GM21526 (cell line): Measurements from ENCODE around the gene MYD88.
A peak's percentile ranks its signal among the peaks of the same experiment; 100 is the strongest.

ENCODE experiments used
- ATAC-seq: cut with Tn5 transposase; IDR thresholded peaks from one replicate; pipeline ENCODE4 v1.9.1; 2021; ENCODE audit warnings: moderate library complexity; ENCODE audit not compliant: unreplicated experiment, low FRiP score

Gene MYD88

DNA sequence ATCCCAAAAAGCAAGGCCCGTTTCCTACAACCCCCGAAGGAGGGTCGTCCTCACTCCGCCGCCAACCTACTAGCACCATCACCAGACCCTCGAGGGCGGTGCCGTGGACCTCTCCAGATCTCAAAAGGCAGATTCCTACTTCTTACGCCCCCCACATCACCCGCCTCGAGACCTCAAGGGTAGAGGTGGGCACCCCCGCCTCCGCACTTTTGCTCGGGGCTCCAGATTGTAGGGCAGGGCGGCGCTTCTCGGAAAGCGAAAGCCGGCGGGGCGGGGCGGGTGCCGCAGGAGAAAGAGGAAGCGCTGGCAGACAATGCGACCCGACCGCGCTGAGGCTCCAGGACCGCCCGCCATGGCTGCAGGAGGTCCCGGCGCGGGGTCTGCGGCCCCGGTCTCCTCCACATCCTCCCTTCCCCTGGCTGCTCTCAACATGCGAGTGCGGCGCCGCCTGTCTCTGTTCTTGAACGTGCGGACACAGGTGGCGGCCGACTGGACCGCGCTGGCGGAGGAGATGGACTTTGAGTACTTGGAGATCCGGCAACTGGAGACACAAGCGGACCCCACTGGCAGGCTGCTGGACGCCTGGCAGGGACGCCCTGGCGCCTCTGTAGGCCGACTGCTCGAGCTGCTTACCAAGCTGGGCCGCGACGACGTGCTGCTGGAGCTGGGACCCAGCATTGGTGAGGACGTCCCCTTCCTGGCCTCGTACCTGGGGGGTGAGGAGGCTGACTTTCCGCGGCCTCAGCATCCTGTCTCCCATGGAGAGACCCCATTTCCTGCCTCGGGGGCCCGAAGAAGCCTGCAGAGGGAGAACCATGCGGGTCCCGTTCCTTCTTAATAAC lies at the start of gene MYD88:
MYD88 (plus strand) TSS at position 313 of the 842 bp plus-strand sequence; CDS start at position 353, 40 bp downstream.
- peak; percentile 35 for ATAC-seq

DNA sequence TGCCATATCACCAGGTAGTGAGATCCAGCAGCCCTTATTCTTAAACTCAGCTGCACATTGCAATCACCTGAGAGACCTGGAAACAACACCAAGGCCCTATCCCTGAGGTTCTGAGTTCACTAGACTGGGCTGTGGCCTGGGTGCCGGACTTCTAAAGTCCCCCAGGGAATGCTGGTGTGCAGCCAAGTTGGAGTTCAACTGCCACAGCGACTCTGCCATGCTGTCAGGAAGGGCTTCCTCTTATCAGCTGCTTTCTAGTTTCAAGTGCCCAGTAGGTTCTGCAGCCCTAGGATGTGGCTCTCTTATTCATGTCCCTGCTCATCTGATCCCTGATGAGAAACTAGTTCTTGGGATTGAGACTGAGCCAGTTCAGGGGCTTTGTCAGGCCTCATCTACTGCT lies 49.3 kb upstream of the MYD88 start:
- ATAC-seq, result no peak

DNA sequence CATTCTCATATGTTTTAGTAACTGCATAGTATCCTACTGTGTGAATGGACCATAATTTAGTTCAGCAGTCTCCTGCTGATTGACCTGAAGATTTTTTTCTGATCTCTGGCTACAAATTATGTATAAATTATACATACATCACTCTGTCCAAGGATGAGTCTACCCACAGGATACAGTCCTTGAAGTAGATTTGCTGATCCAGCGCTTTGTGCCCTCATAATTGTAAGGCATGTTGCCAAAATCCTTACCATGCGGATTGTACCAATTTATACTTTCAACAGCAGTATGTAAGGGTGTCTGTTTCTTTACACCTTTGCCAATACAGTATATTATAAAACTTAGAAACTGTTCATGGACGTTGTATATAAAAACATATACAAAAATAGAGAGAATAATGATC lies 48.0 kb upstream of the MYD88 start:
- ATAC-seq, result no peak

DNA sequence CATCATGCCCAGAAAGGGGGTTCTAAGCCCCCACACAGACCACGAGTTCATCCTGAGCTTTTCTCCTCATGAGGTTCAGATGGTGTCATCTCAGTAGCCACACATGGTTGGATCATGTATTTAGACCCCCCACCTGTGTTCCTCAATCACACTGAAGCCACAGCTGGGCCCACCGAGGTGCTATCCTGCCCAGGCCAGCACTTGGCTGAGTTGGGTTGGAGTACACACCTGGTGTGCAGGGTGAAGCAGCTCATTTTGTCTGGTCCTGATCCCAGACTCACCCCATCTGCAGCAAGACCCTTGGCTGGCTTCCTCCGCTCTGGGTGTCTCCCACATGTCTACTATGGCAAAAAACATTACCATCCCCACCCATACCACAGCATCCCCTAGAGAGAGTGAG lies 43.5 kb upstream of the MYD88 start:
- ATAC-seq, result no peak

DNA sequence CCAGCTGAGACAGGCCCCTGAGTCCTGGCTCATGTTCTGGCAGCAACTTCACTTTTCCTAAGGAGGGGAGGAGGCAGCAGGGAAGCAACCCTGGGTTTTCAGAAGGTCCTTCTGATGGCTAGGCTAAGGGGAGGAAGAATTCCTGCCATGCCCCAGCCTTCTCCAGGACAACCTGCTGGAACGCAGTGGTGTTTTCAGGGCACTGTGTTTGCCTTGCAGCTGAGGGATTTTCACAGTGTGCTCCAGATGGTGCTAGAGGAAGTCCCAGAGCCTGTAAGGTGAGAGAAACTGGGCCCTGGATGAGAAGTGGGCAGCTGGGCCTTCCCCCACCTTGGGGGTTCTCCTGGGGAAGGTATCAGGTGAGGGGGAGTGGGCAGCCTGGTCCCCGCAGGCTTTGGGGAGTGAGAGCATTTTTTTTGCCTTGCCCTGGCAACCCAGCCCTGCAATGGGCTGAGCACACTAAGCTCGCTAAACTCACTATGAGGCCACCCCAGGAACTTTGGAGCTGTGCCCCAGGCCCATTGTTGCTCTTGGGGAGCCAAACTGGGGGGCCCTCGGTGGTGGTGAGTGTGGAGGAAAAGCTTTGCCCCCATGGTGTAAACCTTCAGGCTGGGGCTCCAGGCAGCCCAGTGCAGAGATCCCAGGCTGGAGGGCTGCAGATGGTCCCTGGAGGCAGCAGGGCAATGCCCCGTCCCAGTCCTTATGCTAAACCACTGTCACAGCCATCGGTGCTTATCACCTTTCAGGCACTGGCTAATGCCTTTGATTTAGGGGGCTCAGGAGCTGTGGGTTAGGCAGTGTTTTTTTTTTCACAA lies 42.6 kb upstream of the MYD88 start:
- no peak for ATAC-seq

DNA sequence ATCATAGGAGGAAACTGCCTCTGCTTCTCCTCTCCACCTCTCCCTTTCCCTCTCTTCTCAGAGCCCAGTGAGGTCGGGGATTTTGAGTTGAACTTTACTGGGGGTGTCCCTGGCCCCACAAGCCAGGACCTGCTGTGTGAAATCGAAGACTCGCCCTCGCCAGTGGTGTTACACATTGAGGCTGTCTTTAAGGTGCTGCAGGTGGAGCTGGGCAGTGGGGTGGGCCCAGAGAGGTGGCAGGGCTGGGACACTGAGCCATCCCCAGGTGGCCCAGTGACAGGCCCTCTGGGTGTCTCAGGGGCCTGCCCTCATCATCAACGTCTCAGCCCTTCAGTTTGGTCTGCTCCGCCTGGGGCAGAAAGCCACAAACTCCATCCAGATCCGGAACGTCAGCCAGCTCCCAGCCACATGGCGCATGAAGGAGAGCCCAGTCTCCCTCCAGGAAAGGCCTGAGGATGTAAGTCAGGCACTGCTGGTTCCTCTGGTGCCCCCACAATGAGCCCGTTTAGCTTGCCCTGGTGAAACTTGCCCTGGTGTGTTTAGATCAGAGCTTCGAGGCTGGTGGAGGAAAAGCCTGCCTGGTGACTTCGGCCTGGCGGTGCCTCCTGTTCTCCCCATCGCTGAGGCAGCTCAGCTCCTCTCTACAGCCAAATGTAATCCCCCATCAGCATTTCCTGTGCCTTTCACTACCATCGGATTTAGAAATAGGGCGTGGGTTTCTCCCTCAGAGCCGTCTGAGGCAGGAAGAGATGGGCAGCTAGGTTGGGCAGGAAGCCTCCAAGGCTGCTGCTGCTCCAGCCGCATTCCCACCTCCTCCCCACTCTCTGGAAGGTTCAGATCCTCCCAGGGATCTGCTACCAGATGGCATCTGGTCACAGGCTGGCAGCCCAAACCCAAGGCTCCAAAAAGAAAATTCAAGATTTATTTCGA lies 40.8 kb upstream of the MYD88 start:
- no peak for ATAC-seq

DNA sequence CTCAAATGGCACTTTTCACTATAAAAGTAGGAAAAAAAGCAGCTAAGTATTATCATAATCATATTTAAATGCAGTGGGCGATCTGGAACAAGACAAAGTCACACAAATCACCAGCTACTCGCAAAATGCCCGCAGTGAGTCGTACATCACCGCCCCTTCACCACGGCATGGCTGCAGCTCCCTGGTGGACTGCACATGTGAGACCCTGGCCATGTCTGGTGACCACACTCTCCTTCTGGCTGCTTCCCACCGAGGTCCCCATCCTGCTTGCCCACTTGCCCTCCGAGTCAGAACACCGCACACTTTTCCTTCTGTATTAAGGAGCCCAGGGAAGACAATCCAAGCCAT lies 40.1 kb upstream of the MYD88 start:
- no peak for ATAC-seq

DNA sequence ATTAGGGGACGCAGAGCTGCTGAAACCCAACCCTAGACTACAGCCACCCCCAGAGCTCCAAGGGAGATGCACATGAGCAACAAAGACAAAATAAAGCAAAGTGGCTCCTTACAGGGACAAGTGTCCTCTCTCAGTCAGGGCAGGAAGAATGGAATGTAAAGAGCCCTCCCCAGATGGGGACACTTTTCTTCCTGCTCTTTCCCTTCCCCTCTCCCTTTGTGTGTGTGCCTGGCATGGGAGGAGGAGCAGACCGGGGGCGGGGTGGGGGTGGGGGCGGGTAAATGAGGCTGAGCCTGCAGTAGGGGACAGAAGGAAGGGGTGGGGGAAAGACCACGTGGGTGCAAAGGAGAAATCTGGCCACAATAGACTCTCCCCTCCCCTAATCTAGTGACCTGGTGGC lies 38.9 kb upstream of the MYD88 start:
- ATAC-seq, result no peak

DNA sequence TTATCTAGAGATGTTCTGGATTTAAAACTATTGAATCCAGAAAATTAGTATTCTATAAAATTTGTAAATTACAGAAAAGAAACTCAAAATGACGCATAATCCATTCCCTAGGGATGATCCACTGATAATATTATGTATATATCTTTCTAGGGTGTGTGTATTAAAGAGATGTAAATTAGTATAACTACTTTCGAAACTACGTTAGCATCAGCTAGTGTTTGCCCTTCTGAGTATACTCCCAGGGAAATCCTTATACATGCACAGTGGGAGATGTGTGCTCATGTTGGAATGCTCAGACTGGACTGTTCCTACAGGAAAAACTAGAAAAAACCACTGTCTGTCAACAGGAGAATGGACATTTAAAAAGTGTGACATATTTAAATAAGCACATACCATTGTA lies 38.0 kb upstream of the MYD88 start:
- ATAC-seq, result no peak

DNA sequence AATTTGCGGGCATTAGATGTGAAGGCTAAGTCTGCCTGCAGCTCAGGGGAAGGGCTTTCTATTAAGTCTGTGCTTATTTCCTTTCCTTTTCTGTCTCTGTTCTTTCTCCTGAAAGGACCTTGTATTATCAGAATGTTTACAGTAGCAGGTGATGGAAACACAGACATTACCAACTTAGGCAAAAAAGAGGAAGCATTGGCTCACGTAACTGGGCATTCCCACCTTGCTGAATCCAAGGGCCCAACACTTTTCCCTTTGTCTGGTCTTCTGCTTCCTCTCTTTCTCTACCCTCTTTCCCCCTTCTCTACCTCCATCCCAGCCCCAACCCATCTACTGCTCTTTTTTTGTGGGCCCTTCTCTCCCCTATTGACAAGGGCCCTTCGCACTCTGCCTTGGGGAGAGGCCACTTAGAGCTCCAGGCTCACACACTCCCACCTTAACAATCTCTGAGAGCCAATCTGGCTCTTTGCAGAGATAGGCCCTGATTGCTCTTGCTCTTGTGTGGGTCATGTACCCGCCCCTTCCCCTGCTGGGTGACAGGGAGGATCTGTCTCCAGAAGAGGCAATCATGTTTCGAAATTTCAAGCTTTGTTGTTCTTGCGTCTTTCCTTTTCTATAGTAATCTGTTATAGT lies 36.5 kb upstream of the MYD88 start:
- ATAC-seq, result no peak

DNA sequence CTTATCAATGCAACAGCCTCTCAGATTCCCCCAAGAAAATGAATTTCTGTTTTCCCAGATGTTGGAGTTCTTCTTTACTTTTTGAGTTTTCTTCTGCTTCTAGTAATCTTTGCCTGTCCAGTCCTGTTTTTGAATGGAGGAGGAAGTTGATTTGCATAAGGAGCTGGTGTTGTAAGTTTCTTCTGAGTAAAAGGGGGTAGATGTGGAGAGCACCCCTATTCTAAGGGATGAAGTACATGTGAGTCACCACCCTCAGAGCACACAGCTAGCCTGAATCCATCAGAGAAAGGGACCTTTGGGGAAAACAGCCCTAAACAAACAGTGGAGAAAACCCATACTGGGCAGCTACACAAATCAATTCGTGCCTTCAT lies 36.0 kb upstream of the MYD88 start:
- ATAC-seq, result no peak

DNA sequence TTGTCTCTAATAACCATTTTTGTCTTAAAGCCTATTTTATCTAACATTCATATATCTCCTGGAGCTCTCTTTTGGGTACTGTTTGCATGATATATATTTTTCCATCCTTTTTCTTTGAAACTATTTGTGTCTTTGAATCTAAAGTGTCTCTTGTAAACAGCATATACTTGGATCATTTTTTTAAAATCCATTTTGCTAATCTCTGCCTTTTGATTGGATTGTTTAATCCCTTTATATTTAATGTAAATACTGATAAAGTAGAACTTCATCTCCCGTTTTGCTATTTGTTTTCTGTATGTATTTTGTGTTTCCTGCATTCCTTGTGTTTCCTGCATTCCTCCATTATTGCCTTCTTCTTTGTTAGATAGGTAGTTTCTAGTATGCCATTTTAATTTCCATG lies 32.9 kb upstream of the MYD88 start:
- no peak for ATAC-seq

DNA sequence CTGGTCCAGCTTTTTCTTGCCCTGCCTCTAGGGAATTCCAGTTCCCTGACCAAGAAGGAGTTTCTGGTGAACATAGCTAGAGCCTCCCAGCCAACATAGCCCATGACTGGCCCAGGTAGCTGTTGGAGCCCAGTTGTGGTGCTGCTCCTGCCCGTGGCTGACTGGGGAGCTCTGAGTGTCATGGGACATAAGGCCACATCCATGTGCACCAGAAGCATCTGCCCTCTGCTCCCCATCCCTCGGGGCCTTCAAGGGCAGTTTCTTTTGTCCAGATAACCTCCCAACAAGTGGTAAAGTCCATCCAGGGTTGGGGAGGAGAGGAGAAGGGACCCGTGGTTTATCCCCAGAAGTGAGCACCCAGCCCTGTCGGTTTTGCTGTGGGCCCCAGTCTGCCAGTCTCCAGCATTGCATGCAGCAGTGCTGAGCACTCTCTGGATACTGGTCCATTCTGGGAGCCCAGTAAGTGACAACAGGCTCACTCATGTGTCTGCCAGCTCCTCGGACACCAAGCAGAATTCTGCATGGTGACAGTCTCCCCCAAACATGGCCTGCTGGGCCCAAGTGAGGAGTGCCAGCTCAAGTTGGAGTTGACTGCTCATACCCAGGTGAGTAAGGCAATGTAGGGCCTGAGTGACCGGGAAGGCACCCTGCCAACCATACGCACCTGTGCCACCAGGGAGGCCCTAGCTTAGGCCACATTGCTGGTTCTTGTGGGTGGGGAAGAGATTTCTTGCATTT lies 30.4 kb upstream of the MYD88 start:
- no peak for ATAC-seq

DNA sequence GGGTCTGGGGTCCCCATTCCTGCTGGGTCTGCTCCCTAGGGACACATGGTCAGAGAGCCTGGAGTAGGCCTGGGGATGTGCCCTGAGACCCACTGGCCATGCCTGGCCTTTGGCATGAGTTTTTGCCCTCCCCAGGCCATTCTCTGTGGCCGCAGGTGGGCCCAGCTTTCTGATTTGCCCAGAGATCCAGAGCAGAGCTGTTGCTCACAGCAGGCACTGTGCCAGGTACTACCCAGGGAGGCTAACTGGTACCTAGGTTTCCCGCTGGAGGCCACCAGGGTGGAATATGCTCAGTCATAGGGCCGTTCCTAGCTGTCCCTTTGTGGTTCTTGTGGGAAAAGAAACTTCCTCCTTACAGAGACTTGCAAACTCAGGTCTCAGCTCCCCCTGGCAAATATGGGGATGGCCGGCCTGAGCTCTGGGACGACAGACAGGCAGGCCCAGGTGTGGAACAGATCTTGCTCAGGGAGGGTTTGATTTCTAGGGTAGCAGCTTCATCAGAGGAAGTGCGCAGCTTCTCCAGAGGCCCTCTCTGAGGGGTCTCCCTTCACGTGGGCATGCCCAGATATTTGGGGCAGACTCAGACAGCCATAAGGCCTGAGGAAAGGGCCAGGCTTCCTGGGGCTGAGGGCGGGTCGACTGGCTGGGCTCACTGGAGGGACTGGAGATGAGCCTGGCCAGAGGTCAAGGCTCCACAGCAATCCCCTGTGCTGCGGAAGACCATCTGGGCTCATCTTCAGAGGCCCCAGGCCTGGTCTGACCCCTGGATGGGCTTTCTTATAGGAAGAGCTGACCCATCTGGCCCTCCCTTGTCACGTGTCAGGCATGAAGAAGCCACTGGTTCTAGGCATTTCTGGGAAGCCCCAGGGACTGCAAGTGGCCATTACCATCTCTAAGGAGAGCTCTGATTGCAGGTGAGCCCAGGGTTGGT lies 29.5 kb upstream of the MYD88 start:
- no peak for ATAC-seq

DNA sequence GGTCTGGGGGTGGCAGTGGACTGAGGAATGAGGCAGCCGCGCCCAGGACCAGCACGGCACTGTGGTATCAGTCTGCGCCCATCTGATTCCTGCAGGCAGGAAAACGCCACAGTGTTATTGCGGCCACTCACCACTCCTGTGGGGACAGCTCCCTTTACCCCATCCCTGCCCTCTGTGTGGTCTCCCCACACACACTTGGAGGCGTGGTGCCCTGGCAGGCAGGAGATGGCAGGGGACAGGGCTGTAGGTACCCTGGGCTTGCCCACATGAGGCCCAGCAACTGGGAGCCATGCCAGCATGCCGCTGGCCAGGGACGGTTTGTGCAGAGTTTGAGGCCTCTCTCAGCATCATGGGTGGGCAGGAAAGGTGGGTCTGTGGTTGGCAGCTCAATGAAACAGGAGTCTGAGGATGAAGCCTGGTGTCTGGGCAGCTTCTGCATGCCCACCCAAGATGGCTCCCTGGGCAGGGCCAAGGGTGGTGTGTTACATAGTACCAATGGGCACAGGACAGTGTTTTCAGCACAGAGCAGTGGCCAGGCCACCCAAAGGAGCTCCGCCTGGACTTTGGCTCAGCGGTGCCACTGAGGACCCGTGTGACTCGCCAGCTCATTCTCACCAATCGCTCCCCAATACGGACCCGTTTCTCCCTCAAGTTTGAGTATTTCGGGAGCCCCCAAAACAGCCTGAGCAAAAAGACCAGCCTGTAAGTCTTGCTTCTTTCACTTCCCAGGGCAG lies 28.7 kb upstream of the MYD88 start:
- no peak for ATAC-seq

DNA sequence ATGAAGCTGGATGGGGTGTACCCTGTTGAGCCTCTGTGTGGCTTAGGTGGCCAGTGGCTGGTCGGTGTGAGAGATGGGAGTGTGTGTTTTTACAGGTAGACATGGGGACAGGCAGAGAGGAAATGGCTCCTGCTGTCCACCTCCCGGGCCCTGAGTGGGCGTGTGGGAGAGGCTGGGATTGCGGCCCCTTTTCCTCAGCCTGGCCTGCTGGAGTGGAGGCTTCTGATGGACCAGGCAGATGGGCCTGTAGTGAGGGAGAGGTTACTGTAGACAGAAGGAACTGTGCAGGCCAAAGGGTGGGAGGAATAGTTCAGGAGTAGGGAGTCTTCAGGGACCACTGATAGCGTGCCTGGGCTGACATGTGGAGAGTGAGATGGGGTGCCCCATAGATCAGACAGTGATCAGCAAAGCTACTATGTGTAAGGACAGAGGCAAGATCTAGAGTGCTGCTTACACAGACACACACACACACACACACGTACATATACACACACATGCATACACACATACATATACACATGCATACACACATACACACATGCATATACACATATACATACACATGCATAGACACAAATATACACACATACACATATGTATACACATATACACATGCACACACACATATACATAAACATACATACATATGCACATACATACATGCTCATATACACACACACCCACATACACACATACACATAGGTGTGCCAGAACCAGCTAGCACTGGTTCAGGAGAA lies 28.0 kb upstream of the MYD88 start:
- no peak for ATAC-seq

DNA sequence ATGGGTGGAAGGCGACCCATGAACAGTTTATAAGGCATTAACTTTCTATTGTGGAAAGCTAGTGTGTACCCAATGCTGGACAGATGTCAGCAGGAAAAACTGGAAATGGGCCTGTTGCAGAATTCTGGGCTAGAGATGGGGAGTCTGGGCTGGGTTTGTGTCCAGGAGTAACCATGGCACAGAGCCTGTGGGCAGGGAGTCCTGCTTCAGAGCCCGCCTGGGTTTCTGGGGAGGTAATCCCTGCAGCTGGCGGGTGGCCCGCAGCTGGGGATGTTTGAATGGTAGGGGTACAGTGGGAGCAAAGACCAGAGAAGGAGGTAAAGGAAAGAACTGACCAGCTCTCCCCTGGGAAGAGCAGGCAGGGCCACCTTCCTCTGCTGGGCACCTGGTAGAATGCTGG lies 27.3 kb upstream of the MYD88 start:
- no peak for ATAC-seq
